ENCODE measurements around the gene FCHO1.
A peak's percentile ranks its signal among the peaks of the same experiment; 100 is the strongest.

The FCHO1 gene

DNA sequence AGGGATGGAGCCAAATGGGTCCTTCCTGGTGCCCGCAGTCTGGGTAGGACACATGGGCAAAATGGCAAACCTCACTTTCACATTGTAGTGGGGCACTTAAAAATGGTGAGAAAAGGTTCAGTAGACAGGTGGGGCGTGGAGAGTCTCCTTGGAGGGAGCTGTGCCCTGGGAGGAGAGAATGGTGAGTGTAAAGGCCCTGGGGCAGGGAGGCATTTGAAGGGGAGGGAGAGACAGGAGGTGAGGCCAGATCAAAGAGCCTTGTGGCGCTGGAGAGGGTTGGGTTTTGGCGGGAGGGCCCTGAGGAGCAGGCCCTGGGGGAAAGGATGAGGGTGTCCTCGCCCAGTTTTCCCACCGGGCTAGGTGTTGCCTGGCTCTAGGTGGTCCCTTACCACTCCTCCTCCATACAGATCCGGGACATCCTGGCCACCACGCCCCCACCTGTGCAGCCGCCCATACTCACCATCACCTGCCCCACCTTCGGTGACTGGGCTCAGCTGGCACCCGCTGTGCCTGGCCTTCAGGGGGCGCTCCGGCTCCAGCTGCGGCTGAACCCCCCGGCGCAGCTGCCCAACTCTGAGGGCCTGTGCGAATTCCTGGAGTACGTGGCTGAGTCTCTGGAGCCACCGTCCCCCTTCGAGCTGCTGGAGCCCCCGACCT lies 25.7 kb upstream of the FCHO1 start:
- no peak overlapping the region for H3K27ac ChIP-seq
- TF ChIP-seq, protein P1, sequence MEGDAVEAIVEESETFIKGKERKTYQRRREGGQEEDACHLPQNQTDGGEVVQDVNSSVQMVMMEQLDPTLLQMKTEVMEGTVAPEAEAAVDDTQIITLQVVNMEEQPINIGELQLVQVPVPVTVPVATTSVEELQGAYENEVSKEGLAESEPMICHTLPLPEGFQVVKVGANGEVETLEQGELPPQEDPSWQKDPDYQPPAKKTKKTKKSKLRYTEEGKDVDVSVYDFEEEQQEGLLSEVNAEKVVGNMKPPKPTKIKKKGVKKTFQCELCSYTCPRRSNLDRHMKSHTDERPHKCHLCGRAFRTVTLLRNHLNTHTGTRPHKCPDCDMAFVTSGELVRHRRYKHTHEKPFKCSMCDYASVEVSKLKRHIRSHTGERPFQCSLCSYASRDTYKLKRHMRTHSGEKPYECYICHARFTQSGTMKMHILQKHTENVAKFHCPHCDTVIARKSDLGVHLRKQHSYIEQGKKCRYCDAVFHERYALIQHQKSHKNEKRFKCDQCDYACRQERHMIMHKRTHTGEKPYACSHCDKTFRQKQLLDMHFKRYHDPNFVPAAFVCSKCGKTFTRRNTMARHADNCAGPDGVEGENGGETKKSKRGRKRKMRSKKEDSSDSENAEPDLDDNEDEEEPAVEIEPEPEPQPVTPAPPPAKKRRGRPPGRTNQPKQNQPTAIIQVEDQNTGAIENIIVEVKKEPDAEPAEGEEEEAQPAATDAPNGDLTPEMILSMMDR (conservative IDR thresholded peaks at IDR 0.05): peak; percentile 40; the same call in 1 of the 2 replicates

DNA sequence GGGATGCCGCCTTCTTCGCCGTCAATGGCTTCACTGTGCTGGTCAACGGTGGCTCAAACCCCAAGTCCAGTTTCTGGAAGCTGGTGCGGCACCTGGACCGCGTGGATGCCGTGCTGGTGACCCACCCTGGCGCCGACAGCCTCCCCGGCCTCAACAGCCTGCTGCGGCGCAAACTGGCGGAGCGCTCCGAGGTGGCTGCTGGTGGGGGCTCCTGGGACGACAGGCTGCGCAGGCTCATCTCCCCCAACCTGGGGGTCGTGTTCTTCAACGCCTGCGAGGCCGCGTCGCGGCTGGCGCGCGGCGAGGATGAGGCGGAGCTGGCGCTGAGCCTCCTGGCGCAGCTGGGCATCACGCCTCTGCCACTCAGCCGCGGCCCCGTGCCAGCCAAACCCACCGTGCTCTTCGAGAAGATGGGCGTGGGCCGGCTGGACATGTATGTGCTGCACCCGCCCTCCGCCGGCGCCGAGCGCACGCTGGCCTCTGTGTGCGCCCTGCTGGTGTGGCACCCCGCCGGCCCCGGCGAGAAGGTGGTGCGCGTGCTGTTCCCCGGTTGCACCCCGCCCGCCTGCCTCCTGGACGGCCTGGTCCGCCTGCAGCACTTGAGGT lies 25.0 kb upstream of the FCHO1 start:
- no peak overlapping the region for H3K27ac ChIP-seq
- TF ChIP-seq, protein P1 (conservative IDR thresholded peaks at IDR 0.05): no peak

- TF ChIP-seq, protein P1 (conservative IDR thresholded peaks at IDR 0.05): no peak
- H3K27ac ChIP-seq: no peak overlapping the region
Observed at GRCh38 chr19:17726964-17727773, 24.1 kb upstream of the FCHO1 start.

- no peak overlapping the region for H3K27ac ChIP-seq
- TF ChIP-seq, protein P1 (conservative IDR thresholded peaks at IDR 0.05): no peak
Observed at GRCh38 chr19:17727843-17728242, 23.4 kb upstream of the FCHO1 start.

- TF ChIP-seq, protein P1 (conservative IDR thresholded peaks at IDR 0.05): no peak
- H3K27ac ChIP-seq: no peak overlapping the region
Observed at GRCh38 chr19:17733127-17733526, 18.1 kb upstream of the FCHO1 start.

GRCh38 chr19:17734146-17734545 lies 17.1 kb upstream of the FCHO1 start:
- no peak overlapping the region for H3K27ac ChIP-seq
- TF ChIP-seq, protein P1 (conservative IDR thresholded peaks at IDR 0.05): no peak

GRCh38 chr19:17735410-17735809 lies 15.9 kb upstream of the FCHO1 start:
- H3K27ac ChIP-seq: no peak overlapping the region
- TF ChIP-seq, protein P1 (conservative IDR thresholded peaks at IDR 0.05): no peak

Data from VCaP (cell line).